Measurements from ENCODE around the gene TMUB2.

TMUB2 gene

DNA sequence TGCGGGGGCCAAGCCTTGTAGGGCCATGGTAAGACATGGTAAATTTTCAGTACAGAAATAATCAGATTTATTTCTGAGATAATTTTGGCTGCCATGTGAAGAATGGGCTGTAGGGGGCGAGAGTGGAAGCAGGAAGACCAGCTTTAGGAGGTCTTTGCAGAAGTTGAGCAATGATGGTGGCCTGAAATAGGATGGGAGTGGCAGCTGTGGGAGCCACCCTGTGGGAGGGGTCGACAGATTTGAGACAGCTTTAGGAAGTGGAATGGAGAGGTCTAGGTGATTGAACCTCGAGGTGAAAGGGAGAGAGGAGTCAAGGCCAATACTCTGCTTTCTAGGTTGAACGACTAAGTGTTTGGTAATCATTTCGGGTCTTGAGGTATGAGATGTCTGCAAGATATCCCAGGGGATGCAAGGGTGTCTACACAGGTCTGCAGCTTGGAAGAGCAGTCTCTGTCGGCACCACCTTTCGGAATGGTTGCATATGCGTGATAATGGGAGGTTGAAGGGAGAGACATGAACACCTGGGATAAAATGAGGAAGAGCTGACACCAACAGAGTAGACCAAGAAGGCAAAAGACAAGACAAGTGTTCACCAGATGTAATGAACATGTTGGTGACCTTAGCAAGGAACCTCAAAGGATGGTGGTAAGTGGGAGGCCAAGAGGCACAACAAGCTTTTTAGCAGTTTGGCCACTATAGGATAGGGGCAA lies 17.1 kb downstream of the TMUB2 start:
- DNase-seq: peak; percentile 35

GRCh38 chr17:44204441-44204882 lies 17.7 kb downstream of the TMUB2 start:
- no peak for DNase-seq

DNA sequence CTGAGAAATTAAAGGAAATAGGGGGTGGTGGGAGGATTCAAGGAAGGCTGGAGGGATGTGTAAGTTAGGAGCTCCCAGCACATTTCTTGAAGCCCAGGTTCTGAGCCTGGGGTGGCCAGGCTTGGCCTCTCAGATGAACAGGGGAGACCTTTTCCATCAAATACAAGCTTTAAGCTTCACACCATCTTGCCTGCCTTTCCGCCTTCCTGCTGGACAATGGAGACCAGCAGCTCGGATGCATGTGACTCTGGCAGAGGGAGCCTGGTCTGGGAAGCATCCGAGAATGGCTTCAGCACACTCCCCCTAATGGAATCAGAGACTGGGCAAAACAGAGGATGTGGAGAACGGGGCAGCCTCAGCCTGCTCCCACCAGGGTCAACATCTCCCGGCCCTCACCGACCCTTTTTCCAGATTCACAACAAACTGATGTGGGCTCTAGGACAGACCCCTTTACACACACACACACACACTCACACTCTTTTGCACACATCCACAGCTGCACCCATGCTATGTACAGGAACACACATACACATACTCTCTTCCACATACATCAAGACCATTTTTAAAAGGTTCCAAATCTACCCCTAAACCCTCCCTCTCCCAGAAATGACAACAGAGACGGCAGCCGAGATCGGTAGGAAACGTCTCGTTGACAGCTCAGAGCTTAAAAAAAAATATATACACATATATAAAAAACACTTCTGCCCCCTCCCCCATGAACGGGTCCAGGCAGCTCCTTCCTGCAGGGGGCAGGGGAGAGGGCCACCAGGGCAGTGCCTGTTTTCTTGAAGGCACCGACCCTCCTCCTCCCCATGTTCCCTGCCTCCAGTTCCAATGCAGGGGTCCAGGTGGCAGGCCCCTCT lies 19.4 kb downstream of the TMUB2 start:
- no peak for DNase-seq

DNA sequence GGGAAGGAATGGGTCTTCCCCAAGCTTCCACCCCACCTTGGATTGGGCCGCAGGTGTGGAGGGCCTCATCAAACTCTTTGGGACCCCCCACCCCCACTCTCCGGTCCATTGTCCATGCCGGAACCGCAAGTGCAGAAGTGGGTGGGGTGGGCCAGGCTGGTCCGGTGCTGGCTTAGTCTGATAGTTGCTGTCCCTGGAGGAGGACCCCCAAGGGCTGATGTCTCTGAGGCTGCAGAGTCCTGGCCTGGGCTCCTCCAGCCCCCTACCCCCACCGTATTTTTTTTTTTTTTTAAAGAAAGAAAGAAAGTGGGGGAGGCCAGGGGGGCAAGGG lies 20.0 kb downstream of the TMUB2 start:
- no peak for DNase-seq

DNA sequence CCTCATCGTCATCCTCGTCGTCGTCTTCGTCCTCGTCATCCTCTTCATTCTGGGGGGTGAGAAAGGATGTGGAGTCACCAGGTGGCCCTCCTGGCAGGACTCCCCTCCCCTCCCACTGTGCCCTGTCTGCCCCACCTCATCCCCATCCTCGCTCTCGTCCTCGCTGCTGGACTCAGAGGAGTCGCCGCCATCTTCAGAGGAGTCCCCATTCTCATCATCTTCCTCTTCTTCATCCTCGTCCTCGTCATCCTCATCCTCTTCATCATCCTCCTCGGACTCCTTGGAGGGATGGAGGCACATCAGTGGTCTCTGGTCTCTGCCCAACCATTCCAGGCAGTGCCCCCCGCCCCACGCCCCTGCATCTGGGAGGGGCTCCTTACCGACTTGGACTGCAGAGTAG lies 20.5 kb downstream of the TMUB2 start:
- DNase-seq: no peak

- no peak for DNase-seq
These were observed 21.0 kb downstream of the TMUB2 start for GRCh38 chr17:44207743-44208142.

DNA sequence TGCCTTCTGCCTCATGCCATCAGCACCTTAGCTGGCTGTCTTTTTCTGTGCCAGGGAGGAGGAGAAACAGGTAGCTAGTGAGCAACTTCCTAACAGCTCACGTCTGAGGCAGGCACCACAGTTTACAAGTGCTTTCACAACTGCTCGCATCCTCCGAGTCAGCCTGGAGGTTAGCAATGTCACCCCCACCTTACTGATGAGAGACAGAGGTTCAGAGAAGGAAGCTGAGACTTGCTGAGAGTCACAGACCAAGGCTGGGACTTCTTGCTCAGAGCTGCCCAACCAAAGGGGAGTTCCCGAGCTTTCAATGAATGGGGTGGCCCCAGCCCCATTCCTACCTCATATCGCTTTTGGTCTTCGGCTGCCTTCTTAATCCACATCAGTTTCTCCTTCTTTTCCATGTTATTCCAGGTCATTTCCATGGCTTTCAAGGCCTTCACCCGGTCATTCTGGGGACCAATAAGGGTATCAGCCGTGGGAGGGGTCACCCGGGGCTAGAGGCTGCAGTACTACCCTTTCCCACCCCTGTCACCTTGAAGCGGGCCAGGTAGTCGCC lies 23.1 kb downstream of the TMUB2 start:
- DNase-seq: no peak

DNA sequence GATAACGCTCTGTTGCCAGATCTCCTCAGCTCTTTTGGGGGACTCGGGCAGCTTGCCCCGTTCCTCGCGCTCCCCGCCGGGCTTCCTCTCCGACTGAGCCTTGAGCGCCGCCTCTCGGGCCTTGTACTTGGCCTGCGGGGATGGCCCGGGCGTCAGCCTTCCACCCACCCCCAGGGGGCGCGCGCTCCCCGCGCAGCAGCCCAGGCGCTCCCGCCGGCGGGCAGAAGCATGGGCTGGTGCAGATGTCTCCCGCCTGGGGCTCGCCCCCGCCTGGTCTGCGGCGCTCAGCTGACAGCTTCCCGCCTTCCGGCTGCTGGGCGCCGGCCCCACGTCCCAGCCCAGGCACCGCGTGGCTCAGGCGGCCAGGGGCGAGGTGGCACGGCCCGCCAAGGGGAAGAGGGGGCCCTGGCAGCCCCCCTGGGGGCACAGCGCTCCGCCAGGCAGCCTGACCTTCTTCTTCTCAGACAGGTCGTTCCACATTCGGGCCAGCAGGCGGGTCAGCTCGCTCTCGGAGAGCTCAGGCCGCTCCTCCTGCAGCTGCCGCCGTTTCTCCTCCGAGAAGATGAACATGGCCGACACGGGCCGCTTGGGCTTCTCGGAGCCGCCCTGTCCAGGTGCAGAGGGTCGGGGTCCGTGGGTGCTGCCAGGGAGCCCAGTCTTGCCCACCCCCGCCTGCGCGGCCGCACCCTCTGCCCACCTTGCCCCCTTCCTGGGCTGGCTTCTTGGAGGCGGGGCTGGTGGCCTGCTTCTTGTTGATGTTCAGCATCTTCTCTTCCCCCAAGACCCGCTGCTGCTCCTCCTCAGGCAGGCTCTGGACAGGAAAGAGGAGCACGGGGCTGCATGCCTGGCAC lies 23.8 kb downstream of the TMUB2 start:
- DNase-seq: peak; percentile 84

- DNase-seq: no peak
These were observed 24.8 kb downstream of the TMUB2 start for GRCh38 chr17:44211281-44212265.

- no peak for DNase-seq
These were observed 26.0 kb downstream of the TMUB2 start for GRCh38 chr17:44212507-44213402.

- no peak for DNase-seq
These were observed 26.8 kb downstream of the TMUB2 start for GRCh38 chr17:44213403-44214229.

DNA sequence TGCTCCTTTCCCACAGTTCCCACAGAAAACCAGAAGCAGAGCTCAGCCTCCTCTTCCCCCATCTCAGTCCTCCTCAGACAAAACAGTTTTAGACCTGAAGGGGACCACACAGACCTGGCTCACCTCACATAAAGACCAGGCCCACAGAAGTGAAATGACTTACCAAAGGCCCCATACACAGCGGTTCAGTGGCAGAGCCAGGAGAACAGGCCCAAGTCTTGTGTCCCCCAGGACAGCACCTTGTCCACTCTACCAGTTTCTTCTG lies 27.4 kb downstream of the TMUB2 start:
- DNase-seq: no peak

- DNase-seq: no peak
These were observed 28.1 kb downstream of the TMUB2 start for GRCh38 chr17:44214896-44215295.

DNA sequence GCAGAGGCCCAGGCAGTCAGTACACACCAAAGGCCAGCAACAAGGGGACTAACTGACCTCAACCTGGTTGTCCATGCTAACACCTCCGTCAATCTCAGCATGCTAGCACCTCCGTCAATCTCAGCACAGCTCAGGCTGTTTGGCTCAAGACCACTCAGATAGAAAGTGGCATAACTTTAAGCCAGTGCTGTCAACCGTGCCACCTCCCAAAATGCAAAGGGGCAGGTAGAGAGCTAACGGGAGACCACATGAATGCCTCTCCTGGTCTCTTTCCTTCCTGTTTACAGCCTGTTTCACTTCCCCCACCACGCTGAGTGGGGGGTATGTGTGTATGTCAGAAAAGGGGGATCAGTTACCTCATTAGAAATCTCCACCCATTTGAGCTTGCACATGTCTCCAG lies 29.4 kb downstream of the TMUB2 start:
- no peak for DNase-seq

GRCh38 chr17:44216694-44217093 lies 29.9 kb downstream of the TMUB2 start:
- DNase-seq: no peak

DNA sequence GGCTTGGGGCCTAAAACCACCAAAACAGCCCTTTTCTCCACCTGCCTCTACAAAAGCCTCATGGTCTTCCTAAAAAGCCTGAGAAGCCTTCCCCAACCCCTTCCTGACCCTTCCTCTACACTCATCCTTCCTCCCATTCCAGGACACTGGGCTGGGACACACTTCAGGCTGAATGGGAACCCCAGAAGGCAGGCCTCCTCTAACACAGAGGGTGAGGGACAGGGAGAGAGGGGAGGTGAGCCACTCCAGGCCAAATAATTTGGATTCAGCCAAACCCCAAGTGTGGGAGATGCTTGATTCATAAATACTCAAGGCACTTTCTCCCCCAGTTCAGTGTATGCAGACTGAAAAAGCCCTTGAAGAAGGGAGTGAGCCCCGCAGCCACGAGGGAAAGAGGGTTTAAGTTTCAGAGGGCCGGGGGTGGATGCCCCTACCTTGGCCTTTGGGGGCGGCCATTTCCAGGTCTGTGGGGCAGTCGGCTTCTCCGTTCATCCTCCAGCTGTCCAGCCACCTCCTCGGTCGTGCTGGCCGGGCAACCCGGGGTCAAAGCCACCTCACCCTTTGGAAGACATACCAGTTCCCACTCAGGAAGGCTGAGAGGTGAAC lies 31.1 kb downstream of the TMUB2 start:
- no peak for DNase-seq

- DNase-seq: peak; percentile 80
These were observed 31.8 kb downstream of the TMUB2 start for GRCh38 chr17:44218344-44219107.

- DNase-seq: peak; percentile 50
These were observed 32.4 kb downstream of the TMUB2 start for GRCh38 chr17:44219108-44219615.
